ENCODE measurements around the gene SLC9A1.

DNA sequence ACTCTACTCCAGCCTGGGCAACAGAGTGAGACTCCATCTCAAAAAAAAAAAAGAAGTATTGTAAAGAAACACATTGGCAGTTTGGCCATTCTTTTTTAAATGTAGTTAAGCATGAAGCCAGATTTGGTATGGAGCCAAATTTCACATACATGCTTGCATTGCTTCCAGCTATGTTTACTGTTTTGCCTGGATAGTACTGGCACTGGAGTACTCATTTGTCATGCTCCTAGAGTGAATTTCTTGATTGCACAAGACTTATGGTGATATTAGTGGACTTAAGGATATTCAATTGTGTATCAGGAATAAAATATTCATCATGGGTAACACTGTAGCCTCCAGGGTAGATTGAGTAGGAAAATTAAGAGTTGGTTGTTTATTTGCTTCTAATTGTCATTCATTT is 24.5 kb upstream of the SLC9A1 start:
- TF ChIP-seq EZH2phosphoT487 (IDR thresholded peaks at IDR 0.05; ENCODE audit: insufficient read depth, low read depth) (no peak), EZH2 (IDR thresholded peaks at IDR 0.05; ENCODE audit: insufficient read depth, poor library complexity, severe bottlenecking) (no peak)

Measured in GM23248 (cell line).